C4-2B (cell line): Measurements from ENCODE around the gene PTPRN2.

ENCODE experiments used
- ZFX ChIP-seq: fragments of 450-650 bp; IDR thresholded peaks from 2 replicates; pipeline ENCODE4 v1.6.1; 2017
- TF ChIP-seq, protein P1 (sequence below): fragments of 450-650 bp; conservative IDR thresholded peaks from 2 replicates; pipeline ENCODE4 v1.5.1; 2017; ENCODE audit warnings: mild to moderate bottlenecking

DNA sequence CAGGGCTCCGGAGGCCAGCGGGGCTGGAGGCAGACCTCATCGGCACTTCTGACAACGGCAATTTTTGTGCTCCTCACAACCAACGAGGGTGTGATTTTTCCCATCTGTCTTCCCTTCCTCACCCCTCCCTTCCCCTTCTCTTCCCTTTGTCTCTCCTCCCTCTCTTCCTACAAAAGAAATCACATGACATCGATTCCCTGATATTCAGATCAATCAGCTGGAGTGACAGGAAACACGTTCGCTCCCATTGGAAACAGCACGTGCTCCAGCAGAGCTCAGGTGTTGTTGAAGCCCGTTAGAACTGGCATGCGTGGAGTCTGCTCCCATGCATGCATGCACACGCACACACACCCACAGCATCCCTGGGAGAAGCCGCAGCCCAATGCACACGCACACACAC is 222.4 kb downstream of the PTPRN2 start:
- TF ChIP-seq, protein P1, sequence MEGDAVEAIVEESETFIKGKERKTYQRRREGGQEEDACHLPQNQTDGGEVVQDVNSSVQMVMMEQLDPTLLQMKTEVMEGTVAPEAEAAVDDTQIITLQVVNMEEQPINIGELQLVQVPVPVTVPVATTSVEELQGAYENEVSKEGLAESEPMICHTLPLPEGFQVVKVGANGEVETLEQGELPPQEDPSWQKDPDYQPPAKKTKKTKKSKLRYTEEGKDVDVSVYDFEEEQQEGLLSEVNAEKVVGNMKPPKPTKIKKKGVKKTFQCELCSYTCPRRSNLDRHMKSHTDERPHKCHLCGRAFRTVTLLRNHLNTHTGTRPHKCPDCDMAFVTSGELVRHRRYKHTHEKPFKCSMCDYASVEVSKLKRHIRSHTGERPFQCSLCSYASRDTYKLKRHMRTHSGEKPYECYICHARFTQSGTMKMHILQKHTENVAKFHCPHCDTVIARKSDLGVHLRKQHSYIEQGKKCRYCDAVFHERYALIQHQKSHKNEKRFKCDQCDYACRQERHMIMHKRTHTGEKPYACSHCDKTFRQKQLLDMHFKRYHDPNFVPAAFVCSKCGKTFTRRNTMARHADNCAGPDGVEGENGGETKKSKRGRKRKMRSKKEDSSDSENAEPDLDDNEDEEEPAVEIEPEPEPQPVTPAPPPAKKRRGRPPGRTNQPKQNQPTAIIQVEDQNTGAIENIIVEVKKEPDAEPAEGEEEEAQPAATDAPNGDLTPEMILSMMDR: no peak
- TF ChIP-seq ZFX: no peak
